Colonic mucosa (tissue), 4 donors: ENCODE data around the gene TGFB1I1. TPM values are rescaled to one million over a fixed set of nuclear protein-coding genes. Genes with fewer than 3 reads are reported as not detected.

Experiments
- DNase-seq: peaks from one replicate; pipeline ENCODE4 v3.0.0-alpha.2; 2020
- H3K27ac ChIP-seq: fragments of 200-600 bp; one replicate; pipeline ENCODE4 v1.8.0; 2021
- H3K27me3 ChIP-seq: fragments of 200-600 bp; one replicate; pipeline ENCODE4 v1.8.0; 2021
- H3K36me3 ChIP-seq: fragments of 200-600 bp; one replicate; pipeline ENCODE4 v1.8.0; 2021
- H3K4me1 ChIP-seq: fragments of 200-600 bp; one replicate; pipeline ENCODE4 v1.8.0; 2021; ENCODE audit warnings: mild to moderate bottlenecking
- H3K4me3 ChIP-seq: fragments of 200-600 bp; one replicate; pipeline ENCODE4 v1.8.0; 2021
- H3K9ac ChIP-seq, 2 donors: one replicate each; pipeline ENCODE4 v1.7.0; 2013; ENCODE audit warnings: control low read depth in 2 of 2, low read depth in 2 of 2, low read length in 2 of 2
- H3K9me3 ChIP-seq: fragments of 200-600 bp; one replicate; pipeline ENCODE4 v1.8.0; 2021
- CTCF ChIP-seq: fragments of 200-600 bp; IDR thresholded peaks from one replicate; pipeline ENCODE4 v1.8.0; 2022; ENCODE audit warnings: antibody characterized with exemption, mild to moderate bottlenecking
- intact Hi-C: fragments of 100-400 bp; cut with DNase I; formaldehyde crosslinking; loops from one replicate; pipeline ENCODE4 v1.14.1; 2022
- total RNA-seq, 2 donors: library from RNA; stranded (reverse); fragmentation: NEBNext Ultra II Directional in 1 of 2; extraction: Animal tissue kit (Norgen Biotek cat#: 25700) in 1 of 2; gene quantifications; one replicate each; pipeline ENCODE4 v1.2.1, GENCODE V29; 2021
- donor health status: healthy.
- donor health status: DM: no; HTN: no; CAD: no.
- donor health status: DM: no; HTN: no; CAD: no.

Gene TGFB1I1
- total RNA-seq, 2 donors from 2014 or later, result 10.9 to 34.2 TPM

GRCh38 chr16:31475946-31476302 lies 4.0 kb downstream of the TGFB1I1 start:
- H3K36me3 ChIP-seq, result no peaks in the 10 kb centered on the region
- no peaks in the 10 kb centered on the region for H3K27me3 ChIP-seq
- H3K9ac ChIP-seq, result peak overlapping the region; percentile 17 to 73
- TF ChIP-seq CTCF, result no peak
- peak; percentile 70 for DNase-seq
- intact Hi-C loops, result no loop called here
- H3K4me3 ChIP-seq, result peak overlapping the region; percentile 44
- no peaks in the 10 kb centered on the region for H3K9me3 ChIP-seq
- peak overlapping the region; percentile 95 for H3K27ac ChIP-seq
- peaks cover 10% of the 10 kb centered on the region for H3K4me1 ChIP-seq

- H3K4me1 ChIP-seq, result peaks cover 10% of the 10 kb centered on the region
- H3K36me3 ChIP-seq, result no peaks in the 10 kb centered on the region
- H3K9ac ChIP-seq, result peak overlapping the region; percentile 79 to 82
Measured at GRCh38 chr16:31476303-31477219, 4.6 kb downstream of the TGFB1I1 start.

GRCh38 chr16:31477220-31478216 lies 5.6 kb downstream of the TGFB1I1 start:
- Histone ChIP-seq H3K36me3 (no peaks in the 10 kb centered on the region), H3K9me3 (no peaks in the 10 kb centered on the region), H3K4me3 (peak overlapping the region; percentile 44), H3K27ac (peak overlapping the region; percentile 95), H3K9ac (peak overlapping the region; percentile 79 to 82), H3K27me3 (no peaks in the 10 kb centered on the region), H3K4me1 (peaks cover 10% of the 10 kb centered on the region)
- intact Hi-C loops, result no loop called here
- TF ChIP-seq CTCF, result peak; percentile 28
- peak; percentile 92 for DNase-seq

More at GRCh38 chr16:31476303-31477219, 4.6 kb downstream of the TGFB1I1 start:
- intact Hi-C loops, result no loop called here
- Histone ChIP-seq H3K4me3 (peak overlapping the region; percentile 44), H3K27ac (peak overlapping the region; percentile 95), H3K27me3 (no peaks in the 10 kb centered on the region), H3K9me3 (no peaks in the 10 kb centered on the region)
- DNase-seq, result peak; percentile 97
- no peak for TF ChIP-seq CTCF

GRCh38 chr16:31478956-31479355 lies 7.0 kb downstream of the TGFB1I1 start:
- intact Hi-C loops, result no loop called here
- Histone ChIP-seq H3K9ac (no peak overlapping the region), H3K27ac (no peak overlapping the region), H3K27me3 (no peaks in the 10 kb centered on the region), H3K4me3 (no peak overlapping the region), H3K4me1 (peaks cover 10% of the 10 kb centered on the region), H3K36me3 (no peaks in the 10 kb centered on the region), H3K9me3 (no peaks in the 10 kb centered on the region)
- TF ChIP-seq CTCF, result no peak
- no peak for DNase-seq

- peaks cover 10% of the 10 kb centered on the region for H3K4me1 ChIP-seq
- TF ChIP-seq CTCF, result no peak
- intact Hi-C loops, result no loop called here
- no peaks in the 10 kb centered on the region for H3K27me3 ChIP-seq
- H3K36me3 ChIP-seq, result no peaks in the 10 kb centered on the region
- no peaks in the 10 kb centered on the region for H3K9me3 ChIP-seq
- no peak for DNase-seq
- H3K27ac ChIP-seq, result no peak overlapping the region
- H3K4me3 ChIP-seq, result no peak overlapping the region
- H3K9ac ChIP-seq, result no peak overlapping the region
Measured at GRCh38 chr16:31479751-31480150, 7.8 kb downstream of the TGFB1I1 start.
